ENCODE results near the gene PCDH11Y. TPM values are rescaled to one million over a fixed set of nuclear protein-coding genes. Genes with fewer than 3 reads are reported as not detected.
"Not testable (repeated sequence)": the region's sequence is repeated elsewhere in the genome, so short reads cannot be mapped to it uniquely, and the experiment has no call there.

The PCDH11Y gene
- total RNA-seq, result under 1 TPM in 3 of 9 donors, not detected in 6; 0.07 to 0.36 (median 0.31) TPM
- not detected for polyA plus RNA-seq
- long read RNA-seq, donor 1, result 0 reads
- long read RNA-seq, donor 2, result 0 reads
- long read RNA-seq, donor 3, result 0 reads

- DNase-seq (peak in 2 of 5 donors; percentile 4 to 20), ATAC-seq (peak in 1 of 4 donors; percentile 54)
- peak within 1 kb of the TSS in 2 of 12 donors; percentile 13 to 21 for H3K4me3 ChIP-seq
- H3K27me3 ChIP-seq; H3K9me3 ChIP-seq; H3K27ac ChIP-seq; intact Hi-C loops (cut with DNase I); H3K36me3 ChIP-seq; H3K4me1 ChIP-seq: not testable (repeated sequence)
- 0% methylated on average over 10 of the region's 21 CpGs; no CpG with 5 or more reads in 2 of the 4 donors for WGBS, 4 donors
Observed at GRCh38 chrY:5000057-5000456, at the start of gene PCDH11Y. Gene PCDH11Y (plus strand): TSS chrY:5000296. CDS start chrY:5057100, 56,804 bp downstream.

- H3K4me1 ChIP-seq; DNase-seq; ATAC-seq; intact Hi-C loops (cut with DNase I); H3K27ac ChIP-seq; H3K9me3 ChIP-seq; H3K4me3 ChIP-seq; H3K36me3 ChIP-seq; H3K27me3 ChIP-seq: not testable (repeated sequence)
- 91 to 100% methylated on average over 1 of the region's 4 CpGs; no CpG with 5 or more reads in 2 of the 4 donors for WGBS, 4 donors
Observed at GRCh38 chrY:4967894-4968293, 32.2 kb upstream of the PCDH11Y start.

- H3K9me3 ChIP-seq; H3K36me3 ChIP-seq; DNase-seq; H3K27me3 ChIP-seq; H3K4me3 ChIP-seq; H3K4me1 ChIP-seq; intact Hi-C loops (cut with DNase I); H3K27ac ChIP-seq: not testable (repeated sequence)
- TF ChIP-seq CTCF (IDR thresholded peaks at IDR 0.05), result peak in 1 of 12 donors; percentile 4
- peak in 1 of 4 donors; percentile 58 for ATAC-seq
- WGBS, 4 donors, result 18 to 23% methylated on average over 3 of the region's 8 CpGs; no CpG with 5 or more reads in 2 of the 4 donors
Observed at GRCh38 chrY:4991743-4992400, 8.2 kb upstream of the PCDH11Y start.

GRCh38 chrY:4994892-4995291 is 5.2 kb upstream of the PCDH11Y start:
- H3K27me3 ChIP-seq; DNase-seq; H3K4me3 ChIP-seq; ATAC-seq; H3K27ac ChIP-seq; H3K4me1 ChIP-seq; H3K9me3 ChIP-seq; intact Hi-C loops (cut with DNase I); H3K36me3 ChIP-seq: not testable (repeated sequence)
- WGBS, 4 donors, result 43 to 47% methylated on average over 5 of the region's 5 CpGs; no CpG with 5 or more reads in 2 of the 4 donors

GRCh38 chrY:5002476-5003184 is 2.5 kb downstream of the PCDH11Y start:
- H3K27me3 ChIP-seq, ATAC-seq: not testable (repeated sequence)
- 0 to 1% (median 0%) methylated on average over 1 to 43 of the region's 55 CpGs for WGBS, 4 donors

GRCh38 chrY:5038972-5039523 is 39.0 kb downstream of the PCDH11Y start:
- ATAC-seq; H3K9me3 ChIP-seq; H3K4me1 ChIP-seq; H3K27me3 ChIP-seq; DNase-seq; intact Hi-C loops (cut with DNase I); H3K27ac ChIP-seq; H3K4me3 ChIP-seq; H3K36me3 ChIP-seq: not testable (repeated sequence)

More at GRCh38 chrY:5002476-5003184, 2.5 kb downstream of the PCDH11Y start:
- H3K36me3 ChIP-seq; H3K4me1 ChIP-seq; intact Hi-C loops (cut with DNase I); H3K4me3 ChIP-seq; H3K27ac ChIP-seq; H3K9me3 ChIP-seq; DNase-seq: not testable (repeated sequence)

GRCh38 chrY:5083017-5083416 is 82.9 kb downstream of the PCDH11Y start:
- ATAC-seq; H3K4me3 ChIP-seq; H3K4me1 ChIP-seq; H3K27ac ChIP-seq; DNase-seq; H3K27me3 ChIP-seq; H3K9me3 ChIP-seq; intact Hi-C loops (cut with DNase I); H3K36me3 ChIP-seq: not testable (repeated sequence)
- WGBS, 4 donors, result 49 to 55% methylated on average over 3 of the region's 3 CpGs; no CpG with 5 or more reads in 2 of the 4 donors

GRCh38 chrY:5182998-5183397 is 182.9 kb downstream of the PCDH11Y start:
- H3K36me3 ChIP-seq; intact Hi-C loops (cut with DNase I); H3K9me3 ChIP-seq; H3K27me3 ChIP-seq; H3K4me1 ChIP-seq; H3K27ac ChIP-seq; ATAC-seq; DNase-seq; H3K4me3 ChIP-seq: not testable (repeated sequence)
- WGBS, 4 donors, result 77 to 89% methylated on average over 2 of the region's 2 CpGs; no CpG with 5 or more reads in 2 of the 4 donors

GRCh38 chrY:5215116-5215515 is 215.0 kb downstream of the PCDH11Y start:
- intact Hi-C loops (cut with DNase I), result not testable (repeated sequence)

More at GRCh38 chrY:5215116-5215515, 215.0 kb downstream of the PCDH11Y start:
- not testable (repeated sequence) for H3K36me3 ChIP-seq, H3K27me3 ChIP-seq, DNase-seq, H3K4me3 ChIP-seq, H3K4me1 ChIP-seq, ATAC-seq, H3K9me3 ChIP-seq, H3K27ac ChIP-seq
- WGBS, 4 donors, result 34 to 65% methylated on average over 2 of the region's 2 CpGs; no CpG with 5 or more reads in 2 of the 4 donors

Data from heart left ventricle (tissue), 16 donors.